GM12801 (cell line): ENCODE measurements around the gene GABRA4.

Experiments
- TF ChIP-seq, protein P1 (sequence below): IDR thresholded peaks from one replicate; pipeline ENCODE4 v1.5.1; 2011; ENCODE audit warnings: control low read depth; ENCODE audit not compliant: insufficient read length; ENCODE audit errors: extremely low read depth

The GABRA4 gene

DNA sequence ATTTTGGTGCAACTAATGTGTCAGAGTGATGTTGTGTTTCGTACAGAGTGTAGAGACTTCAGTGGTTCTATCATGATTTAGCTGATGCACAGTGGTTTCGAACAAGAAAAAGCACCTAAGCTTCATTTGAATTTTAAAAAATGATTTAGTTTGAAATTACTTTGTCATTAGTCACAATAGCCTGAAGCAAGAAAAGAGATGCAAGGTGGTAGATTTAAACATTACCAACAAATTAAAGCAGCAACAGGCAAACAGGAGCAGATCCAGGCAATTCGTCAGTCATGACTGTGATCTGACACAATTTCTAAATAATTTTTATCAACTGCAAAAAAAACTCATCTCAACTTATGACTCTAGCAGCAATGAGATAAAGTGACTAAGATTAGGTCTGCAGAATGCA lies 59.7 kb downstream of the GABRA4 start:
- TF ChIP-seq, protein P1, sequence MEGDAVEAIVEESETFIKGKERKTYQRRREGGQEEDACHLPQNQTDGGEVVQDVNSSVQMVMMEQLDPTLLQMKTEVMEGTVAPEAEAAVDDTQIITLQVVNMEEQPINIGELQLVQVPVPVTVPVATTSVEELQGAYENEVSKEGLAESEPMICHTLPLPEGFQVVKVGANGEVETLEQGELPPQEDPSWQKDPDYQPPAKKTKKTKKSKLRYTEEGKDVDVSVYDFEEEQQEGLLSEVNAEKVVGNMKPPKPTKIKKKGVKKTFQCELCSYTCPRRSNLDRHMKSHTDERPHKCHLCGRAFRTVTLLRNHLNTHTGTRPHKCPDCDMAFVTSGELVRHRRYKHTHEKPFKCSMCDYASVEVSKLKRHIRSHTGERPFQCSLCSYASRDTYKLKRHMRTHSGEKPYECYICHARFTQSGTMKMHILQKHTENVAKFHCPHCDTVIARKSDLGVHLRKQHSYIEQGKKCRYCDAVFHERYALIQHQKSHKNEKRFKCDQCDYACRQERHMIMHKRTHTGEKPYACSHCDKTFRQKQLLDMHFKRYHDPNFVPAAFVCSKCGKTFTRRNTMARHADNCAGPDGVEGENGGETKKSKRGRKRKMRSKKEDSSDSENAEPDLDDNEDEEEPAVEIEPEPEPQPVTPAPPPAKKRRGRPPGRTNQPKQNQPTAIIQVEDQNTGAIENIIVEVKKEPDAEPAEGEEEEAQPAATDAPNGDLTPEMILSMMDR = no peak

DNA sequence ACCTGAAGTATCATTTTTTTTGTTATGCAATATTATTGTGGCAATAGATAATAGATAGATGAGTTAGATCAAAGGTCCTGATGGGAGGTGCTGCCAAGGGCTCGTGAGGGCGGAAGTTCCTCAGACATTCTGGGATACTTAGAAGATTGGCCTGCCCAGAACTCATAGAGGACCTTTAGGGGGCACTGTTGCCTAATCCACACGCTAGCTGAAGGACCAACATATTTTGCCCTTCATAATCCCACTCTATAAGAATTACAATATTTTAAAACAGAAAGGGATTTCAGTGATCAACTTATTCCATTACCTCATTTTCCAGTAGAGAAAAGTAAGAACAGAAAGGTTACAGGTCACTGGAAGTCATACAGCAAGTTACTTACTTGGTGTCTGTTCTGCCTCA lies 61.4 kb downstream of the GABRA4 start:
- TF ChIP-seq, protein P1 = no peak

DNA sequence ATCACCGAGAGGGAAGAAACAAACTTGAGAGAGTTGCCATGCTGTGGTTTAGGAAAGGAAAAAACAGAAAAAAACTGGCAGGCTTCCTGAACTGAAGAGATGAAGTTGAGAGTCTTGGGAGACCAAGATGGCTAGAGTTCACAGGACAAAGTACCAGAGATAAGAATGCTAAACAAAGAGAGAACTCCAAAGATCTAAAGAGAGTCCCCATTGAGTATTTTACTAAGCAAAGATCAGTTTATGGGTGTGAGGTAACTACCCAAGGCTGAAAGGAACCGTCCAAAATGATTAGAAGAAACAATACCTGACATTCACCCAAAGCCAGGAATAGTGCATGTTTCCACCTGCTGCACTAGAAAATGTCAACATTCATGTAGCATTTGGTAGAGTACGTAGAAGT lies 62.5 kb downstream of the GABRA4 start:
- TF ChIP-seq, protein P1 = no peak

DNA sequence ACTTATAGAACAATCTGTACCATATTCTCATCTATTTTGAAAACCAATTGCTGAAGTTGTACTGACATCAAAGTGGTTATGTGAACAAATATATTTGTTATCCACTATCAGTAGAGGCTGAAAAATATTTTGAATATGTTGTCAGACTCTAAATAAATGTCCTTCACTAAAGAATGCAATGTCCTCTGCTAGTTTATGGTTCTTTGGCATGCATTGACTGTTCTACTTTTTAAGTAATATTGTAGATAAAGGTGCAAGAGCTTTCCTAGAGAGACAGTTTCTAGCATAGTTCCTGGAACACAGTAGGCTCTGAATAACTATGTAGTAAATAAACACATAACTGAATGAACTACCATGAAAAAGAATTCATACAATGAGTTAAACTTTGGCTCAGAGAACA lies 66.2 kb downstream of the GABRA4 start:
- TF ChIP-seq, protein P1 = no peak

DNA sequence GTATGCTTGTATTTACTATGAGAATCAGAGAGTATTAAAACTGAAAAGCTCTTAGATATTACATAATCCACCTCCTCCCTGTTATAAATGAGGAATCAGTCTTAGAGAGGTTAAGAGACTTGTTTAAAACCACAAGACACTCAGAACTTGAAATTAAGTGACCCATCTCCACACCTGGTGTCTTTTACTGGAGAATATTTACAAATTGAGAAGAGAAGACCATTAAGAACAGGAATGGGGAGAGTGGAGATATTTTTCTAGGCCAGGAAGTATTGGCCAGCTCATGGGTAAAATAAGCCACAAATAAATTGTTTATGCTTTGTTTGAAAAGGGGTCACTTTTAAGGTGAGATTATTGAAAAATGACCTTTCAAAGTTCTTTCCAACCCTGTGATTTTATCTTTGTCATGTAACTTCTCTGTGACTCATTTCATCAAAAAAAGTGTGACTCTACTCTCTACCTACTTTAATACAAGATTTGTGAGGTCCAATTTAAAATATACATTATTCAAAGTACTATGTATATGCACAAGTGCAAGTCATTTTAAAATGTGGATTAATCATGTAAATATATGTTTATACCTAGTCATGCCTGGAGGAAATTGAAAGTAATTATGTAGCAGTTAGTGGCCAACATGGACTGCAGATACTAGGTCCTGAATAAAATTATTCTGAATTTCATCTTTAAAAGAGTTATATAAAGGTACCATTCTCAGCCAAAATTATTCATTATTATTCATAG lies 68.4 kb downstream of the GABRA4 start:
- TF ChIP-seq, protein P1 = no peak

DNA sequence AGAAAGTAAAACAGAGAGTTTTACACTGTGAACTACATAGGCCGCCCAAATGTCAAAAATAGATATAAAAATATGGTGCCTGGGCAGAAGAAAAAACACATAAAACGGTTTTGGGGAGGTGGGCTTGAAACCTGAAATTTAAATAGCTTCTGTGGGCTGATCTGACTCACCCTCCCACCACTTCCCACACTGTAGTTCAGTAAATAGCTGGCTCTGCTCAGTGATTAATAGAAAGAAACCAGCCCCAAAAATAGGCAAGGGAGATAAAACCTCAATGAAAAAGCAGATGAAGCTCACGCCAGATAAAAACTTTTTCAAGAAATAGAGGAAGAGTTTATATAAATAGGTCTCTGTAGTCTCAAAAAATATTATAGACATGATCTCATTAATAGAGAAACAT lies 71.2 kb downstream of the GABRA4 start:
- TF ChIP-seq, protein P1 = no peak

DNA sequence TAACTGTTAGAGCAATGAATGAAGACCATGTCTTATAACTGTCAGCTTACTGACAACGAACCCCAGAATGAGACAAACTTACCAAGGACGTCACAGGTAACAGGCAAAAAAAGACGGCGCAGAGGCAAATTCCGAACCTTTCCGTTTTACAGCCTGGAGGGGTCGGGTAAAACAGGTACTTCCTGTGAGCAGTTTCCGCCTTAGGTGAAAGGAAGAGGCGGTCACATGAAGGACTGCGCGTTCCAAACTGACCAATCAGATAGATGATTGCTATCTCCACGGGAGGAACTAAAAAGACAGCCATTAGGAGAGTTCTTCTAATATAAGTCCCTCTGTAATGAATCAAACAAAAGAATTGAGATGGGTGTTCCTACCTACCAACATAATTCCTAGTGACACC lies 84.3 kb downstream of the GABRA4 start, which contains the start of gene COX7B2:
Gene COX7B2, minus strand, starts transcription at position 168 of the 400 bp plus-strand sequence. CDS start 174,053 bp downstream, outside the sequence.
- TF ChIP-seq, protein P1 = no peak
